Measurements from ENCODE around the gene TBC1D5. TPM values are rescaled to one million over a fixed set of nuclear protein-coding genes. Genes with fewer than 3 reads are reported as not detected.

TBC1D5 gene
- total RNA-seq, 1 experiment from 2014 or later = 26.1 TPM

DNA sequence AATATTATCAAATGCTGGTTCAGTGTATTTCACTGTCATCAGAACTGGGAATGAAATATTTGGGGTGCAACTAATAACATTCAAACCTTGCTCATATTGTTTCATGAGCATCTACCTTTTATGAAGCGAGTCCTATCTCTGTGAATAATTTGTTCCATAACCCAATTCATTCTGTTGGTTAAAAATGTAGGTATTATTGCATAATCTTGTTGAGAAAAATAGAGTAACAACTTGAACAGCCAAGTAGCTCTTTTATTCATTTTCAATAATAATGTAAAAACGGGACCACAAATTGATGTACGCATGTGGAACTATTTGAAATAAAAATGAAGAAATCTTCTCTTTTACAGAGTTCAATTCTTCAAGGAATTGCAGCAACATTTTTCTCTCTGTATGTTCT, 30.1 kb upstream of the TBC1D5 start:
- ATAC-seq (no peak), DNase-seq (ENCODE audit: low spot score) (no peak)
- Mint-ChIP-seq H3K9me3 (peaks cover 17% of the 10 kb centered on the region), H3K36me3 (peaks cover 4% of the 10 kb centered on the region; the same call in 1 of the 2 replicates), H3K4me3 (no peak overlapping the region), H3K27ac (no peak overlapping the region), H3K27me3 (ENCODE audit: low read depth) (no peaks in the 10 kb centered on the region), H3K4me1 (peaks cover 4% of the 10 kb centered on the region; the same call in 1 of the 2 replicates)
- CTCF ChIA-PET = no interaction called here
- POLR2A ChIA-PET = no interaction called here
- TF ChIP-seq ZNF232 (CRISPR knock-in tag; IDR thresholded peaks at IDR 0.05) (no peak), CBFB (CRISPR knock-in tag; IDR thresholded peaks at IDR 0.05; ENCODE audit: low read depth) (no peak), ZNF423 (CRISPR knock-in tag; IDR thresholded peaks at IDR 0.05) (no peak), NFYB (CRISPR knock-in tag; conservative IDR thresholded peaks at IDR 0.05; ENCODE audit: low read depth) (no peak)

DNA sequence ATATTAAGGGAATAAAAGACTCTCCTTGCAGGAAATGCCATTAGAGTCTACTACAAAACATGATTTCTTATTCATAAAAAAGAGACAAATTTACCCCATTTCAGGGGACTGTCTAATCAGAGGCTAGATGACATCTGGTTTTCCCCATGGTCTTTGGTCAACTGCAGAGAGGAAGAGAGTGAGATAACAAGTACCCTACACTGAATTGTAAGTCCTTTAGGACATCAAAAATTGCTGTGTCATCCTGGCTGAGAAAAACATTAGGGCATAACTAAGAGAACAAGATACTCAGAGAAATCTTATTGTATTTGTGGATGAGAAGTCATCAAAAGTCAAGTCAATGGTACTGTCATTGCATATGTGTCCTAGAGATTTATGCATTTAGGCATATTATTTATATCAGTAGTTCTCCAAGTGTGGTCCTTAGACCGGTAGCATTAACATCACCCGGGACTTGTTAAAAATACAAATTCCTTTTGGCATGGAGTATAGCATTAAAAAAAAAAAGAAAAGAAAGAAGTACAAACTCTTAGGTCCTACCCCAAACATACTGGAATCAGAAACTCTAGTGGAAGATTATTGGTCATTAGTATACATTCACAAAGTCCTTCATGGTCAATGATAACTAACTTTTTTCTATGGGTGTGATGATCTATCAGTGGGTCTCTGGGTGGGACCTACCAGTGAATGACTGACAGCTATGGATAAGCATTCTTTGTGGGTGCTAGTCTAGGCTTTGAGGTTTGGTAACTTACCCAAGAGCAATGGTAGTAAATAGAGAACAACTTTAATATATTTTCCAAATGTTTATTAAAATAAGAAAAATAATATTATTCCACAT, 29.0 kb upstream of the TBC1D5 start:
- peaks cover 4% of the 10 kb centered on the region; the same call in 1 of the 2 replicates for H3K36me3 Mint-ChIP-seq
- no peak overlapping the region for H3K27ac Mint-ChIP-seq

DNA sequence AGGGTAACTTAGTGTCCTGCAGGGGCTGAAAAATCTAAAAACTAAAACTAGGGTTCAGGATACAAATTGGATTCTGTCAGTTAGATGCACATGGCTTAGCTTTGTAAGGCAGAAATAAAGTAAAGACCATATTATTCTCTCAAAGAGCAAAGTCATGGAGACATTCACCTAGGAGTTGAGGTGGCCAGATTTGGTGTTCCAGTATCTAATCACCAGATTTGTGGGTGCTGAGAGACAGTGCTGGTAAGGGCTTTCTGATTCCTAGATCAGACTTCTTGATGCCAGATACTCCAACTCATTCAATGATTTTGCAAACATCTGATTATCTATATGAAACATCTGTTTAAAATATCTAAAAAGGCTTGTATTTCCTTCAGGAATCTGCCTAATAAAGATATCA, 28.3 kb upstream of the TBC1D5 start:
- TF ChIP-seq, protein P1, sequence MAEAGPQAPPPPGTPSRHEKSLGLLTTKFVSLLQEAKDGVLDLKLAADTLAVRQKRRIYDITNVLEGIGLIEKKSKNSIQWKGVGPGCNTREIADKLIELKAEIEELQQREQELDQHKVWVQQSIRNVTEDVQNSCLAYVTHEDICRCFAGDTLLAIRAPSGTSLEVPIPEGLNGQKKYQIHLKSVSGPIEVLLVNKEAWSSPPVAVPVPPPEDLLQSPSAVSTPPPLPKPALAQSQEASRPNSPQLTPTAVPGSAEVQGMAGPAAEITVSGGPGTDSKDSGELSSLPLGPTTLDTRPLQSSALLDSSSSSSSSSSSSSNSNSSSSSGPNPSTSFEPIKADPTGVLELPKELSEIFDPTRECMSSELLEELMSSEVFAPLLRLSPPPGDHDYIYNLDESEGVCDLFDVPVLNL (CRISPR knock-in tag; IDR thresholded peaks at IDR 0.05; ENCODE audit: borderline replicate concordance, low read depth) = no peak
- TF ChIP-seq SMAD4 (CRISPR knock-in tag; IDR thresholded peaks at IDR 0.05) (no peak), KAT7 (CRISPR knock-in tag; IDR thresholded peaks at IDR 0.05; ENCODE audit: borderline replicate concordance) (no peak), NFATC4 (CRISPR knock-in tag; IDR thresholded peaks at IDR 0.05) (no peak), MYBL2 (CRISPR knock-in tag; IDR thresholded peaks at IDR 0.05) (no peak), RELA (CRISPR knock-in tag; IDR thresholded peaks at IDR 0.05; ENCODE audit: borderline replicate concordance) (no peak)
- TF ChIP-seq, protein P2, sequence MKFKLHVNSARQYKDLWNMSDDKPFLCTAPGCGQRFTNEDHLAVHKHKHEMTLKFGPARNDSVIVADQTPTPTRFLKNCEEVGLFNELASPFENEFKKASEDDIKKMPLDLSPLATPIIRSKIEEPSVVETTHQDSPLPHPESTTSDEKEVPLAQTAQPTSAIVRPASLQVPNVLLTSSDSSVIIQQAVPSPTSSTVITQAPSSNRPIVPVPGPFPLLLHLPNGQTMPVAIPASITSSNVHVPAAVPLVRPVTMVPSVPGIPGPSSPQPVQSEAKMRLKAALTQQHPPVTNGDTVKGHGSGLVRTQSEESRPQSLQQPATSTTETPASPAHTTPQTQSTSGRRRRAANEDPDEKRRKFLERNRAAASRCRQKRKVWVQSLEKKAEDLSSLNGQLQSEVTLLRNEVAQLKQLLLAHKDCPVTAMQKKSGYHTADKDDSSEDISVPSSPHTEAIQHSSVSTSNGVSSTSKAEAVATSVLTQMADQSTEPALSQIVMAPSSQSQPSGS (CRISPR knock-in tag; IDR thresholded peaks at IDR 0.05; ENCODE audit: borderline replicate concordance, low read depth) = no peak
- TF ChIP-seq, protein P3, sequence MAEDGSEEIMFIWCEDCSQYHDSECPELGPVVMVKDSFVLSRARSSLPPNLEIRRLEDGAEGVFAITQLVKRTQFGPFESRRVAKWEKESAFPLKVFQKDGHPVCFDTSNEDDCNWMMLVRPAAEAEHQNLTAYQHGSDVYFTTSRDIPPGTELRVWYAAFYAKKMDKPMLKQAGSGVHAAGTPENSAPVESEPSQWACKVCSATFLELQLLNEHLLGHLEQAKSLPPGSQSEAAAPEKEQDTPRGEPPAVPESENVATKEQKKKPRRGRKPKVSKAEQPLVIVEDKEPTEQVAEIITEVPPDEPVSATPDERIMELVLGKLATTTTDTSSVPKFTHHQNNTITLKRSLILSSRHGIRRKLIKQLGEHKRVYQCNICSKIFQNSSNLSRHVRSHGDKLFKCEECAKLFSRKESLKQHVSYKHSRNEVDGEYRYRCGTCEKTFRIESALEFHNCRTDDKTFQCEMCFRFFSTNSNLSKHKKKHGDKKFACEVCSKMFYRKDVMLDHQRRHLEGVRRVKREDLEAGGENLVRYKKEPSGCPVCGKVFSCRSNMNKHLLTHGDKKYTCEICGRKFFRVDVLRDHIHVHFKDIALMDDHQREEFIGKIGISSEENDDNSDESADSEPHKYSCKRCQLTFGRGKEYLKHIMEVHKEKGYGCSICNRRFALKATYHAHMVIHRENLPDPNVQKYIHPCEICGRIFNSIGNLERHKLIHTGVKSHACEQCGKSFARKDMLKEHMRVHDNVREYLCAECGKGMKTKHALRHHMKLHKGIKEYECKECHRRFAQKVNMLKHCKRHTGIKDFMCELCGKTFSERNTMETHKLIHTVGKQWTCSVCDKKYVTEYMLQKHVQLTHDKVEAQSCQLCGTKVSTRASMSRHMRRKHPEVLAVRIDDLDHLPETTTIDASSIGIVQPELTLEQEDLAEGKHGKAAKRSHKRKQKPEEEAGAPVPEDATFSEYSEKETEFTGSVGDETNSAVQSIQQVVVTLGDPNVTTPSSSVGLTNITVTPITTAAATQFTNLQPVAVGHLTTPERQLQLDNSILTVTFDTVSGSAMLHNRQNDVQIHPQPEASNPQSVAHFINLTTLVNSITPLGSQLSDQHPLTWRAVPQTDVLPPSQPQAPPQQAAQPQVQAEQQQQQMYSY (CRISPR knock-in tag; IDR thresholded peaks at IDR 0.05) = no peak
- TF ChIP-seq, protein P4, sequence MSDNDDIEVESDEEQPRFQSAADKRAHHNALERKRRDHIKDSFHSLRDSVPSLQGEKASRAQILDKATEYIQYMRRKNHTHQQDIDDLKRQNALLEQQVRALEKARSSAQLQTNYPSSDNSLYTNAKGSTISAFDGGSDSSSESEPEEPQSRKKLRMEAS (CRISPR knock-in tag; IDR thresholded peaks at IDR 0.05) = no peak
- TF ChIP-seq, protein P5, sequence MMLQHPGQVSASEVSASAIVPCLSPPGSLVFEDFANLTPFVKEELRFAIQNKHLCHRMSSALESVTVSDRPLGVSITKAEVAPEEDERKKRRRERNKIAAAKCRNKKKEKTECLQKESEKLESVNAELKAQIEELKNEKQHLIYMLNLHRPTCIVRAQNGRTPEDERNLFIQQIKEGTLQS (CRISPR knock-in tag; conservative IDR thresholded peaks at IDR 0.05) = no peak
- TF ChIP-seq, protein P6, sequence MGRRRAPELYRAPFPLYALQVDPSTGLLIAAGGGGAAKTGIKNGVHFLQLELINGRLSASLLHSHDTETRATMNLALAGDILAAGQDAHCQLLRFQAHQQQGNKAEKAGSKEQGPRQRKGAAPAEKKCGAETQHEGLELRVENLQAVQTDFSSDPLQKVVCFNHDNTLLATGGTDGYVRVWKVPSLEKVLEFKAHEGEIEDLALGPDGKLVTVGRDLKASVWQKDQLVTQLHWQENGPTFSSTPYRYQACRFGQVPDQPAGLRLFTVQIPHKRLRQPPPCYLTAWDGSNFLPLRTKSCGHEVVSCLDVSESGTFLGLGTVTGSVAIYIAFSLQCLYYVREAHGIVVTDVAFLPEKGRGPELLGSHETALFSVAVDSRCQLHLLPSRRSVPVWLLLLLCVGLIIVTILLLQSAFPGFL (CRISPR knock-in tag; IDR thresholded peaks at IDR 0.05; ENCODE audit: borderline replicate concordance) = no peak
- TF ChIP-seq, protein P7, sequence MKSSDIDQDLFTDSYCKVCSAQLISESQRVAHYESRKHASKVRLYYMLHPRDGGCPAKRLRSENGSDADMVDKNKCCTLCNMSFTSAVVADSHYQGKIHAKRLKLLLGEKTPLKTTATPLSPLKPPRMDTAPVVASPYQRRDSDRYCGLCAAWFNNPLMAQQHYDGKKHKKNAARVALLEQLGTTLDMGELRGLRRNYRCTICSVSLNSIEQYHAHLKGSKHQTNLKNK (CRISPR knock-in tag; IDR thresholded peaks at IDR 0.05) = no peak
- no peak overlapping the region for H3K27ac Mint-ChIP-seq
- H3K27me3 Mint-ChIP-seq (ENCODE audit: low read depth) = no peaks in the 10 kb centered on the region
- ChIA-PET CTCF (no interaction called here), POLR2A (no interaction called here)
- H3K4me3 Mint-ChIP-seq = no peak overlapping the region
- H3K36me3 Mint-ChIP-seq = peaks cover 4% of the 10 kb centered on the region; the same call in 1 of the 2 replicates
- ATAC-seq (no peak), DNase-seq (ENCODE audit: low spot score) (no peak)
- H3K9me3 Mint-ChIP-seq = peaks cover 15% of the 10 kb centered on the region
- H3K4me1 Mint-ChIP-seq = no peaks in the 10 kb centered on the region

More for the DNA sequence above, 29.0 kb upstream of the TBC1D5 start:
- POLR2A ChIA-PET = interaction anchor here (0.8 kb wide), 1 partner anchor 24 kb away, joined by 3 read pairs; no protein-coding TSS in a partner anchor
- CTCF ChIA-PET = no interaction called here
- H3K4me1 Mint-ChIP-seq = peaks cover 2% of the 10 kb centered on the region; the same call in 1 of the 2 replicates
- no peaks in the 10 kb centered on the region for H3K27me3 Mint-ChIP-seq (ENCODE audit: low read depth)
- no peak for TF ChIP-seq ATF1 (CRISPR knock-in tag; IDR thresholded peaks at IDR 0.05)
- TF ChIP-seq, protein P8, sequence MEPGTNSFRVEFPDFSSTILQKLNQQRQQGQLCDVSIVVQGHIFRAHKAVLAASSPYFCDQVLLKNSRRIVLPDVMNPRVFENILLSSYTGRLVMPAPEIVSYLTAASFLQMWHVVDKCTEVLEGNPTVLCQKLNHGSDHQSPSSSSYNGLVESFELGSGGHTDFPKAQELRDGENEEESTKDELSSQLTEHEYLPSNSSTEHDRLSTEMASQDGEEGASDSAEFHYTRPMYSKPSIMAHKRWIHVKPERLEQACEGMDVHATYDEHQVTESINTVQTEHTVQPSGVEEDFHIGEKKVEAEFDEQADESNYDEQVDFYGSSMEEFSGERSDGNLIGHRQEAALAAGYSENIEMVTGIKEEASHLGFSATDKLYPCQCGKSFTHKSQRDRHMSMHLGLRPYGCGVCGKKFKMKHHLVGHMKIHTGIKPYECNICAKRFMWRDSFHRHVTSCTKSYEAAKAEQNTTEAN (CRISPR knock-in tag; IDR thresholded peaks at IDR 0.05) = no peak
- peaks cover 17% of the 10 kb centered on the region for H3K9me3 Mint-ChIP-seq
- DNase-seq (ENCODE audit: low spot score) (no peak), ATAC-seq (no peak)
- no peak overlapping the region for H3K4me3 Mint-ChIP-seq

All from WTC11 (cell line).